ENCODE results near the gene DHRS9.

The DHRS9 gene

GRCh38 chr2:169073211-169073962 lies 4.0 kb downstream of the DHRS9 start:
- ChIA-PET POLR2A (no interaction called here), CTCF (no interaction called here)
- TF ChIP-seq CTCF (IDR thresholded peaks at IDR 0.05; ENCODE audit: control extremely low read depth, extremely low read depth, low read depth, missing control alignments), result no peak
- no peak for DNase-seq (ENCODE audit: extremely low spot score)

GRCh38 chr2:169073963-169074751 lies 4.8 kb downstream of the DHRS9 start:
- no peak for DNase-seq (ENCODE audit: extremely low spot score)
- TF ChIP-seq CTCF (IDR thresholded peaks at IDR 0.05; ENCODE audit: control extremely low read depth, extremely low read depth, low read depth, missing control alignments), result no peak
- ChIA-PET CTCF (interaction anchor here (1.0 kb wide), 1 partner anchor 35 kb away, joined by 3 read pairs; no protein-coding TSS in a partner anchor), POLR2A (no interaction called here)

- DNase-seq (ENCODE audit: extremely low spot score), result no peak
- ChIA-PET POLR2A (no interaction called here), CTCF (no interaction called here)
- TF ChIP-seq CTCF (IDR thresholded peaks at IDR 0.05; ENCODE audit: control extremely low read depth, extremely low read depth, low read depth, missing control alignments), result no peak
Observed at GRCh38 chr2:169077674-169078240, 8.4 kb downstream of the DHRS9 start.

GRCh38 chr2:169080250-169081069 lies 11.1 kb downstream of the DHRS9 start:
- CTCF ChIA-PET, result interaction anchor here (1.3 kb wide), 1 partner anchor 29 kb away, joined by 3 read pairs; no protein-coding TSS in a partner anchor
- TF ChIP-seq CTCF (IDR thresholded peaks at IDR 0.05; ENCODE audit: control extremely low read depth, extremely low read depth, low read depth, missing control alignments), result no peak
- DNase-seq (ENCODE audit: extremely low spot score), result peak; percentile 25
- POLR2A ChIA-PET, result no interaction called here

GRCh38 chr2:169081551-169081950 lies 12.2 kb downstream of the DHRS9 start:
- no peak for DNase-seq (ENCODE audit: extremely low spot score)
- CTCF ChIA-PET, result interaction anchor here (1.0 to 1.5 kb wide), 3 partner anchors 12 to 139 kb away, joined by 3 to 4 read pairs (median 3); partner anchors contain the start of gene DHRS9
- TF ChIP-seq CTCF (IDR thresholded peaks at IDR 0.05; ENCODE audit: control extremely low read depth, extremely low read depth, low read depth, missing control alignments), result no peak
- POLR2A ChIA-PET, result no interaction called here

GRCh38 chr2:169082995-169083394 lies 13.6 kb downstream of the DHRS9 start:
- CTCF ChIA-PET, result interaction anchor here (0.8 to 4.8 kb wide), 4 partner anchors 10 to 27 kb away, joined by 3 to 25 read pairs (median 4); partner anchors contain the start of gene DHRS9
- DNase-seq (ENCODE audit: extremely low spot score), result peak; percentile 27

More at GRCh38 chr2:169082995-169083394, 13.6 kb downstream of the DHRS9 start:
- no peak for TF ChIP-seq CTCF (IDR thresholded peaks at IDR 0.05; ENCODE audit: control extremely low read depth, extremely low read depth, low read depth, missing control alignments)
- POLR2A ChIA-PET, result no interaction called here
